WERI-Rb-1 (cell line): Measurements from ENCODE around the gene LHCGR.

Experiments
- DNase-seq: peaks from one replicate; pipeline ENCODE4 v3.0.0-alpha.2; 2020
- H3K27ac ChIP-seq: fragments of 250-450 bp; sonication (Bioruptor Pico); 2 replicates; pipeline ENCODE4 v1.5.1; 2020; ENCODE audit warnings: mild to moderate bottlenecking, moderate library complexity
- H3K27me3 ChIP-seq: fragments of 250-450 bp; sonication (Bioruptor Pico); 2 replicates; pipeline ENCODE4 v1.5.1; 2021; ENCODE audit warnings: mild to moderate bottlenecking, low read depth, moderate library complexity; ENCODE audit not compliant: insufficient read depth, severe bottlenecking
- H3K36me3 ChIP-seq: fragments of 250-450 bp; sonication (Bioruptor Pico); 2 replicates; pipeline ENCODE4 v1.5.1; 2020; ENCODE audit warnings: mild to moderate bottlenecking, moderate library complexity
- H3K4me3 ChIP-seq: 2 replicates; pipeline ENCODE4 v1.5.1; 2011; ENCODE audit warnings: low read depth, mild to moderate bottlenecking, control low read depth, low read length
- H3K9me3 ChIP-seq: fragments of 250-450 bp; sonication (Bioruptor Pico); 2 replicates; pipeline ENCODE4 v1.5.1; 2021; ENCODE audit warnings: mild to moderate bottlenecking, moderate library complexity; ENCODE audit not compliant: severe bottlenecking
- TF ChIP-seq, protein P1 (sequence below): IDR thresholded peaks from 2 replicates; pipeline ENCODE4 v1.5.1; 2011; ENCODE audit warnings: low read depth, mild to moderate bottlenecking, control low read depth, inconsistent platforms, low read length

LHCGR gene

DNA sequence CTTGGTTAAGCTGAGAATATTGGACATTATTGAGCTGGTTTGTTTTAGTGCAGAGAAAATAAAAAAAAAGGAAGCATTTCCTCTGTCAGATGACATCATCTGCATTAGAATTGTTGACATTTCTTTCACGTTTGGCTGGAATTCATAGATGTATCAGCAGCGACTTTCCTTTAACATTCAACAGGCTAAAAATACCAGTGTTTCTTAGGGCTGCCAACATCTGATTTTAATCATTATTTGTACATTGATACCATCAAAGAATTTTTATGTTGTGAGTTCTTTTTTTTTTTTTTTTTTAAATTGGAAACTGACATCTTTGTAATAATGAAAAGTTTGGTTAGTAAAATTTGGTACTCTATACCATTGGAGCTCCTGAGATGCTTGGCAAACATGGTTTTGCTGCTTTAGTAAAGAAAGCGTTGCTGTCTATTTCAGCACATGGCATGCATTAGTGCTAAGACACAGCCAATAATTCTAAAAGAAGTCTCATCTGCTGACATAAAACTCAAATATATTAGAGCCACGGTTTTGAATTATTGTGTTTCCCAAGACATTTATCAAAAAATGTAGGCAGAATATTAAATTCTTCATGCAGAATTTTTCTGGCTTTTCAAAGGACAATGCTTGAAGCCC lies 104.2 kb downstream of the LHCGR start:
- Histone ChIP-seq H3K4me3 (no peak overlapping the region), H3K9me3 (no peaks in the 10 kb centered on the region), H3K36me3 (no peaks in the 10 kb centered on the region), H3K27ac (no peak overlapping the region), H3K27me3 (no peaks in the 10 kb centered on the region)
- TF ChIP-seq, protein P1, sequence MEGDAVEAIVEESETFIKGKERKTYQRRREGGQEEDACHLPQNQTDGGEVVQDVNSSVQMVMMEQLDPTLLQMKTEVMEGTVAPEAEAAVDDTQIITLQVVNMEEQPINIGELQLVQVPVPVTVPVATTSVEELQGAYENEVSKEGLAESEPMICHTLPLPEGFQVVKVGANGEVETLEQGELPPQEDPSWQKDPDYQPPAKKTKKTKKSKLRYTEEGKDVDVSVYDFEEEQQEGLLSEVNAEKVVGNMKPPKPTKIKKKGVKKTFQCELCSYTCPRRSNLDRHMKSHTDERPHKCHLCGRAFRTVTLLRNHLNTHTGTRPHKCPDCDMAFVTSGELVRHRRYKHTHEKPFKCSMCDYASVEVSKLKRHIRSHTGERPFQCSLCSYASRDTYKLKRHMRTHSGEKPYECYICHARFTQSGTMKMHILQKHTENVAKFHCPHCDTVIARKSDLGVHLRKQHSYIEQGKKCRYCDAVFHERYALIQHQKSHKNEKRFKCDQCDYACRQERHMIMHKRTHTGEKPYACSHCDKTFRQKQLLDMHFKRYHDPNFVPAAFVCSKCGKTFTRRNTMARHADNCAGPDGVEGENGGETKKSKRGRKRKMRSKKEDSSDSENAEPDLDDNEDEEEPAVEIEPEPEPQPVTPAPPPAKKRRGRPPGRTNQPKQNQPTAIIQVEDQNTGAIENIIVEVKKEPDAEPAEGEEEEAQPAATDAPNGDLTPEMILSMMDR, result no peak
- DNase-seq, result no peak

DNA sequence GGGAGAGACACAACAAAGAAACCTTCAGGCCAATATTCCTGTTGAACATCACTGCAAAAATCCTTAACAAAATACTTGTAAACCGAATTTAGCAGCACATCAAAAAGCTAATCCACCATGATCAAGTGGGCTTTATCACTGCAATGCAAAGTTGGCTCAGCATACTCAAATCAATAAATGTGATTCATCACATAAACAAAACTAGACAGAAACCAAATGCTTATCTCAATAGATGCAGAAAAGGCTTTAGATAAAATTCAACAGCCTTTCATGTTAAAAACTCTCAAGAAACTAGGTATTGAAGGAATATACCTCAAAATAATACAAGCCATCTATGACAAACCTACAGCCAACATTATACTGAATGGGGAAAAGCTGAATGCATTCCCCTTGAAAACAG lies 117.3 kb downstream of the LHCGR start:
- no peak for DNase-seq
- Histone ChIP-seq H3K4me3 (no peak overlapping the region), H3K27ac (no peak overlapping the region), H3K36me3 (no peaks in the 10 kb centered on the region), H3K9me3 (peaks cover 9% of the 10 kb centered on the region), H3K27me3 (no peaks in the 10 kb centered on the region)
- TF ChIP-seq, protein P1, result no peak
